ENCODE data around the gene SELPLG.

The SELPLG gene

DNA sequence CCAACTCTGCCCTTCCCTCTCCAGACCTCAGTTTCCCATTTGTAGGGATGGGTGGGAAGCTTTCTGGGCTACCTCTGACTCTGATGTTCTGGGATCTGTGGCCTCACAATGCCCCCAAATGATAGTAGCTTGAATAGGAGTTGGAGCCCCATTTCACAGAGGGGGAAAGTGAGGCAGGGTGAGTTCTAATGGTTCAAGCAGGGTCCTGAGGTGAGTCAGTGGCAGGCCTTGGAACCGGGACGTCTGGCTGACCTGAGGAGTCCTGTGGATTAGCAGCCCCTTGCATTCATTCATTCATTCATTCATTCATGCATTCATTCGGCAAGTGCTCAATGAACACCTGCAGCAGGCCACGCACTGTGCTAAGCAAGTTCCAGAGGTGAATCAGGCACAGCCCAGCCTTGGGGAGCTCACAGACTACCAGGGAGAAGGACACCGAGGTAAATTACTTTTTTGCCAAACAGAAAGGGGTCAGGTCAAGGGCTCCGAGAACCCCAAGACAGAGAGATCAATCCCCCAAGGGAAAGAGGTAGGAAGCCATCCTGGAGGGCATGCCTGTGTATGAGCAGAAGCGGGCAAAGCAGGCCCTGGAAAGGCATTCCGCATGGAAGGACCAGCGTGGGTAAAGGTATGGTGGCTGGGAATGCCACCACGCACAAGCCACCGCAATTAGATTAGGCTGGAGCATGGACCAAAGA is 35.0 kb downstream of the SELPLG start:
- H3K36me3 ChIP-seq (ENCODE audit: insufficient read depth, low read length) = no peaks in the 10 kb centered on the region
- H3K9me2 ChIP-seq (replicated peaks; ENCODE audit: low read depth, low read length) = no peaks in the 10 kb centered on the region
- H3K9me3 ChIP-seq (ENCODE audit: insufficient read depth, low read depth, low read length) = no peaks in the 10 kb centered on the region
- TF ChIP-seq EZH2phosphoT487 (IDR thresholded peaks at IDR 0.05; ENCODE audit: borderline replicate concordance) = no peak
- TF ChIP-seq, protein P1, sequence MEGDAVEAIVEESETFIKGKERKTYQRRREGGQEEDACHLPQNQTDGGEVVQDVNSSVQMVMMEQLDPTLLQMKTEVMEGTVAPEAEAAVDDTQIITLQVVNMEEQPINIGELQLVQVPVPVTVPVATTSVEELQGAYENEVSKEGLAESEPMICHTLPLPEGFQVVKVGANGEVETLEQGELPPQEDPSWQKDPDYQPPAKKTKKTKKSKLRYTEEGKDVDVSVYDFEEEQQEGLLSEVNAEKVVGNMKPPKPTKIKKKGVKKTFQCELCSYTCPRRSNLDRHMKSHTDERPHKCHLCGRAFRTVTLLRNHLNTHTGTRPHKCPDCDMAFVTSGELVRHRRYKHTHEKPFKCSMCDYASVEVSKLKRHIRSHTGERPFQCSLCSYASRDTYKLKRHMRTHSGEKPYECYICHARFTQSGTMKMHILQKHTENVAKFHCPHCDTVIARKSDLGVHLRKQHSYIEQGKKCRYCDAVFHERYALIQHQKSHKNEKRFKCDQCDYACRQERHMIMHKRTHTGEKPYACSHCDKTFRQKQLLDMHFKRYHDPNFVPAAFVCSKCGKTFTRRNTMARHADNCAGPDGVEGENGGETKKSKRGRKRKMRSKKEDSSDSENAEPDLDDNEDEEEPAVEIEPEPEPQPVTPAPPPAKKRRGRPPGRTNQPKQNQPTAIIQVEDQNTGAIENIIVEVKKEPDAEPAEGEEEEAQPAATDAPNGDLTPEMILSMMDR (conservative IDR thresholded peaks at IDR 0.05; ENCODE audit: low read length) = no peak
- no peak overlapping the region for H3K9ac ChIP-seq (ENCODE audit: low read depth, low read length, poor library complexity, severe bottlenecking)
- no peaks in the 10 kb centered on the region for H4K20me1 ChIP-seq (ENCODE audit: insufficient read depth, low read length, poor library complexity, severe bottlenecking)
- no peak overlapping the region for H2AFZ ChIP-seq (ENCODE audit: low read length)
- no peak overlapping the region for H3K4me2 ChIP-seq (ENCODE audit: low read depth, low read length, poor library complexity, severe bottlenecking)
- no peaks in the 10 kb centered on the region for H3K4me1 ChIP-seq (ENCODE audit: insufficient read depth, low read length, poor library complexity, severe bottlenecking)
- no peak overlapping the region for H3K4me3 ChIP-seq (ENCODE audit: low read length, poor library complexity, severe bottlenecking)
- no peaks in the 10 kb centered on the region for H3K27me3 ChIP-seq (ENCODE audit: insufficient read depth, low read length, poor library complexity, severe bottlenecking)
- H3K79me2 ChIP-seq (ENCODE audit: insufficient read depth, low read length) = no peaks in the 10 kb centered on the region
- H3F3A ChIP-seq (ENCODE audit: low read depth) = no peaks in the 10 kb centered on the region

DNA sequence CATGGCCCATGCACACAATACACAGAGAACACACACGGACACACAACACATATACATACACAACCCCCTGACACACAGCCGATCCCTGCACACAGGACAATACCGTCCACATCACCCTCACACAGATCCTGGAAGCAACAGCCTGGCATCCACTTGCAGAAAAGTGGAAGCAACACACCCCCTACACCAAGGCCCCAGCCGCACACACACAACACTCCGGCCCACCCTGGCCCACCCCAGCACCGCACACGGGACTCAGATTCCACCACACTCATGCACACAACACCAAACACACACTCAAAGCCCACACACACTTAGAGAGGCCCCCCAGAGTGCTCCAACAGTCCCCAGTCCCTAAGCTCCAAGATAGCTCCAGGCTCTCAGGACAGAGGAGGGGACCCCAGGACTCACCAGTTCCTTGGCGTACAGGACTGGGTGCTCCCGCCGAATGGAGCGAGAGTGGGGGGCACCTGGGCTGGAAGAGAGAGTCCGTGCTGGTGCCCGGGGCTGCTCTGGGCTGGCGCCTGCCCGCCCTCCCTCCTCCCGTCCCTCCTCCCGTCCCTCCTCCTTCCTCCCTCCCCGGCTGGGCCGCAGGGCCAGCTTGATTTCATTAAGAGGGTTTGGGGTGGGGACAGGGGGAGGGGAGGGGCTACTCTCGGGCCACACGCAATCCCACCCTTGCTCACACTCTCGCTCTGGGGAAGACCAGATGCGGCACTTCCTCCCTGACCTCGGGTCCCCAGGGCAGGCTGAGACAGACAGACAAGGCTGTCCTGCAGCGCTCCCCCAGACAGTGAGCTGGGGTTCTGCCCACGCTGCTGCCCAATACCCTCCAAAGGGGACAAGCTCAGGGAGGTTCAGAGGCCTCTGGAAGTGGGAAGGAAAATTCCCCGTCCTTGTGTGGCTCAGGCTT is 35.9 kb downstream of the SELPLG start, which contains the start of gene TMEM119:
Gene TMEM119, minus strand, starts transcription at position 526 of the 913 bp plus-strand sequence. CDS start 5,701 bp downstream, outside the sequence.
- H2AFZ ChIP-seq (ENCODE audit: low read length) = no peak within 1 kb of the TSS
- H3K4me2 ChIP-seq (ENCODE audit: low read depth, low read length, poor library complexity, severe bottlenecking) = no peak within 1 kb of the TSS
- no peaks in the 10 kb centered on the region for H3K9me2 ChIP-seq (replicated peaks; ENCODE audit: low read depth, low read length)
- TF ChIP-seq, protein P1 (conservative IDR thresholded peaks at IDR 0.05; ENCODE audit: low read length) = no peak
- TF ChIP-seq EZH2phosphoT487 (IDR thresholded peaks at IDR 0.05; ENCODE audit: borderline replicate concordance) = no peak
- no peaks in the 10 kb centered on the region for H3K27me3 ChIP-seq (ENCODE audit: insufficient read depth, low read length, poor library complexity, severe bottlenecking)
- no peaks in the 10 kb centered on the region for H3K9me3 ChIP-seq (ENCODE audit: insufficient read depth, low read depth, low read length)
- no peak within 1 kb of the TSS for H3K9ac ChIP-seq (ENCODE audit: low read depth, low read length, poor library complexity, severe bottlenecking)
- H3K4me3 ChIP-seq (ENCODE audit: low read length, poor library complexity, severe bottlenecking) = no peak within 1 kb of the TSS
- no peaks in the 10 kb centered on the region for H3F3A ChIP-seq (ENCODE audit: low read depth)
- no peaks in the 10 kb centered on the region for H3K36me3 ChIP-seq (ENCODE audit: insufficient read depth, low read length)
- H4K20me1 ChIP-seq (ENCODE audit: insufficient read depth, low read length, poor library complexity, severe bottlenecking) = no peaks in the 10 kb centered on the region
- H3K4me1 ChIP-seq (ENCODE audit: insufficient read depth, low read length, poor library complexity, severe bottlenecking) = no peaks in the 10 kb centered on the region
- no peaks in the 10 kb centered on the region for H3K79me2 ChIP-seq (ENCODE audit: insufficient read depth, low read length)

DNA sequence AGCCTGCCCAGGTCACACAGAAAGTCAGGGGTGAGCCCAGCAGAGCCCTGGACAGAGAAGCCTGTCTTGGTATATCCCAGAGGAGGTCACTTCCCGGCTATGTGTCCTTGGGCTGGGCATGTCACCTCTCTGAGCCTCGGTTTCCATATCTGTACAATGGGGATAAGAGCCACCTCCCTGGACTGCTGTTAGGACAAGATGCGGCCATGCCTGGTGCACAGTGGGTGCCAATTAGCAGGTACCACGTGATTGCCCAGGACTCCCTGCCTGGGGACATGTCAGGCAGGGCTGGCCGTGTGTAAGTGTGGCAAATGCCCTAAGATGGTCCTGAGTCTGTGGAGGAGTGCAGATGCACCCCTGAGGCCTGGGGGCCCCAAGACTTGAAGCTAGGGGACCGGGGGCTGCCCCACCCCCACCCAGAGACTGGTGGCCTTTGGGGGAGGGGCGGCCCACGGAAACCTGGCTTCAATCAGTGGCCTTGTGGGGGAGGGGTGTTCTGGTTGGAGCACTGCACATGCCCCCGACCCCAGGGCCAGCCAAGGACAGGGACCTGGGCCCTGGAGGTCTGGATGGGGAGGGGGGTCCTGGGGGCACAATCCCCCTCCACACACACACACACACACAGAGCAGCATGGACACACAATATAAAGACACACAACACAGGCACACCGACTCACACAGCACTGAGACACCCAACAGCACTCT is 36.7 kb downstream of the SELPLG start:
- H3K27me3 ChIP-seq (ENCODE audit: insufficient read depth, low read length, poor library complexity, severe bottlenecking) = no peaks in the 10 kb centered on the region
- no peaks in the 10 kb centered on the region for H4K20me1 ChIP-seq (ENCODE audit: insufficient read depth, low read length, poor library complexity, severe bottlenecking)
- no peak overlapping the region for H3K4me2 ChIP-seq (ENCODE audit: low read depth, low read length, poor library complexity, severe bottlenecking)
- no peaks in the 10 kb centered on the region for H3K9me2 ChIP-seq (replicated peaks; ENCODE audit: low read depth, low read length)
- H3K4me1 ChIP-seq (ENCODE audit: insufficient read depth, low read length, poor library complexity, severe bottlenecking) = no peaks in the 10 kb centered on the region
- H3K9me3 ChIP-seq (ENCODE audit: insufficient read depth, low read depth, low read length) = no peaks in the 10 kb centered on the region
- no peaks in the 10 kb centered on the region for H3F3A ChIP-seq (ENCODE audit: low read depth)
- H3K79me2 ChIP-seq (ENCODE audit: insufficient read depth, low read length) = no peaks in the 10 kb centered on the region
- H3K9ac ChIP-seq (ENCODE audit: low read depth, low read length, poor library complexity, severe bottlenecking) = no peak overlapping the region
- H3K36me3 ChIP-seq (ENCODE audit: insufficient read depth, low read length) = no peaks in the 10 kb centered on the region
- TF ChIP-seq, protein P1 (conservative IDR thresholded peaks at IDR 0.05; ENCODE audit: low read length) = no peak
- no peak for TF ChIP-seq EZH2phosphoT487 (IDR thresholded peaks at IDR 0.05; ENCODE audit: borderline replicate concordance)
- no peak overlapping the region for H3K4me3 ChIP-seq (ENCODE audit: low read length, poor library complexity, severe bottlenecking)
- H2AFZ ChIP-seq (ENCODE audit: low read length) = no peak overlapping the region
